Fibroblast of pulmonary artery (primary cell): Measurements from ENCODE around the gene PPP1CC.
A peak's percentile ranks its signal among the peaks of the same experiment; 100 is the strongest.

Experiments
- DNase-seq: peaks from one replicate; pipeline ENCODE4 v3.0.0-alpha.2; 2010; ENCODE audit warnings: low read depth
- H3K4me3 ChIP-seq: replicated peaks from 2 replicates; pipeline ENCODE4 v1.5.1; 2011; ENCODE audit warnings: low read depth, mild to moderate bottlenecking, control low read depth, low read length, moderate library complexity
- CTCF ChIP-seq: IDR thresholded peaks from 2 replicates; pipeline ENCODE4 v1.5.1; 2011; ENCODE audit warnings: mild to moderate bottlenecking, control low read depth, low read length, inconsistent platforms; ENCODE audit errors: missing control alignments

The PPP1CC gene

GRCh38 chr12:110744601-110745264 is 2.0 kb upstream of the PPP1CC start:
- no peak overlapping the region for H3K4me3 ChIP-seq
- TF ChIP-seq CTCF = no peak
- DNase-seq = no peak

GRCh38 chr12:110744151-110744571 is 1.5 kb upstream of the PPP1CC start:
- peak; percentile 64 for DNase-seq
- H3K4me3 ChIP-seq = no peak overlapping the region
- no peak for TF ChIP-seq CTCF

GRCh38 chr12:110743571-110744093 is 941 bp upstream of the PPP1CC start:
- H3K4me3 ChIP-seq = peak overlapping the region; percentile 61
- DNase-seq = peak; percentile 46
- no peak for TF ChIP-seq CTCF

GRCh38 chr12:110742096-110742717 is 484 bp downstream of the PPP1CC start:
- peak; percentile 15 for DNase-seq
- TF ChIP-seq CTCF = no peak
- peak overlapping the region; percentile 89 for H3K4me3 ChIP-seq

GRCh38 chr12:110741341-110742095 is 1.2 kb downstream of the PPP1CC start:
- no peak for TF ChIP-seq CTCF
- H3K4me3 ChIP-seq = peak overlapping the region; percentile 89
- peak; percentile 36 for DNase-seq

GRCh38 chr12:110739894-110740293 is 2.8 kb downstream of the PPP1CC start:
- H3K4me3 ChIP-seq = no peak overlapping the region

More at GRCh38 chr12:110739894-110740293, 2.8 kb downstream of the PPP1CC start:
- no peak for TF ChIP-seq CTCF
- DNase-seq = no peak
